HEK293 (cell line): ENCODE measurements around the gene ABCF2.
A peak's percentile ranks its signal among the peaks of the same experiment; 100 is the strongest.

Experiments
- CTCF ChIA-PET: fragments of 350-600 bp; formaldehyde crosslinking; extraction: SDS; loops from one replicate; lab custom pipeline; 2021; ENCODE audit warnings: antibody characterized with exemption; lab: Yijun Ruan, JAX
- POLR2A ChIA-PET: fragments of 300-600 bp; formaldehyde crosslinking; extraction: SDS; loops from one replicate; lab custom pipeline; 2020; ENCODE audit warnings: antibody characterized with exemption, inconsistent platforms; lab: Yijun Ruan, JAX
- H3K27ac ChIP-seq: fragments of 200-500 bp; sonication (Bioruptor generic); 2 replicates; pipeline ENCODE4 v1.5.1; 2014; ENCODE audit warnings: low read depth, low read length, control low read depth, inconsistent platforms; ENCODE audit errors: extremely low read depth
- H3K36me3 ChIP-seq, 2 experiments: fragments of 200-500 bp in 1 of 2; sonication (Bioruptor generic) in 1 of 2; 1 replicate in 1 of 2; 2 replicates in 1 of 2; pipeline ENCODE4 v1.5.1; 2014 to 2017; ENCODE audit warnings: inconsistent platforms in 2 of 2, low read length in 2 of 2; ENCODE audit not compliant: control insufficient read depth in 2 of 2, insufficient read depth in 1 of 2
- H3K4me1 ChIP-seq: fragments of 200-500 bp; sonication (Bioruptor generic); 2 replicates; pipeline ENCODE4 v1.5.1; 2014; ENCODE audit warnings: mild to moderate bottlenecking, low read length, inconsistent platforms; ENCODE audit not compliant: control insufficient read depth, insufficient read depth
- H3K4me3 ChIP-seq: 2 replicates; pipeline ENCODE4 v1.5.1; 2011; ENCODE audit warnings: low read depth, mild to moderate bottlenecking, control low read depth, low read length, moderate library complexity
- H3K9me3 ChIP-seq: fragments of 200-500 bp; sonication (Bioruptor generic); 2 replicates; pipeline ENCODE4 v1.5.1; 2014; ENCODE audit warnings: low read depth, low read length, inconsistent platforms; ENCODE audit not compliant: control insufficient read depth, insufficient read depth
- BCL11B ChIP-seq: fragments of 450-650 bp; formaldehyde crosslinking; IDR thresholded peaks from 2 replicates; pipeline ENCODE4 v1.5.1; 2016; ENCODE audit warnings: low read depth, missing biosample characterization, missing genetic modification characterization
- GFI1B ChIP-seq: fragments of 450-650 bp; formaldehyde crosslinking; IDR thresholded peaks from 2 replicates; pipeline ENCODE4 v1.5.1; 2016; ENCODE audit warnings: missing biosample characterization, missing genetic modification characterization
- KLF8 ChIP-seq: fragments of 450-650 bp; formaldehyde crosslinking; IDR thresholded peaks from 2 replicates; pipeline ENCODE4 v1.5.1; 2016; ENCODE audit warnings: missing biosample characterization, missing genetic modification characterization
- SCRT1 ChIP-seq: fragments of 450-650 bp; formaldehyde crosslinking; IDR thresholded peaks from 2 replicates; pipeline ENCODE4 v1.5.1; 2016; ENCODE audit warnings: missing biosample characterization, missing genetic modification characterization, borderline replicate concordance
- SCRT2 ChIP-seq: fragments of 450-650 bp; formaldehyde crosslinking; IDR thresholded peaks from 2 replicates; pipeline ENCODE4 v1.5.1; 2016; ENCODE audit warnings: missing biosample characterization, missing genetic modification characterization
- SP2 ChIP-seq: fragments of 450-650 bp; formaldehyde crosslinking; IDR thresholded peaks from 2 replicates; pipeline ENCODE4 v1.5.1; 2016; ENCODE audit warnings: missing biosample characterization, missing genetic modification characterization
- YY2 ChIP-seq: fragments of 450-650 bp; formaldehyde crosslinking; IDR thresholded peaks from 2 replicates; pipeline ENCODE4 v1.5.1; 2016; ENCODE audit warnings: missing biosample characterization, missing genetic modification characterization
- ZEB2 ChIP-seq: fragments of 450-650 bp; formaldehyde crosslinking; IDR thresholded peaks from 2 replicates; pipeline ENCODE4 v1.5.1; 2016; ENCODE audit warnings: missing biosample characterization, missing genetic modification characterization
- ZFP41 ChIP-seq: fragments of 450-650 bp; formaldehyde crosslinking; IDR thresholded peaks from 2 replicates; pipeline ENCODE4 v1.5.1; 2016; ENCODE audit warnings: missing biosample characterization, missing genetic modification characterization, borderline replicate concordance
- ZNF140 ChIP-seq: fragments of 450-650 bp; formaldehyde crosslinking; IDR thresholded peaks from 2 replicates; pipeline ENCODE4 v1.5.1; 2016; ENCODE audit warnings: missing biosample characterization, missing genetic modification characterization
- ZNF157 ChIP-seq: fragments of 450-650 bp; formaldehyde crosslinking; IDR thresholded peaks from 2 replicates; pipeline ENCODE4 v1.5.1; 2016; ENCODE audit warnings: missing biosample characterization, missing genetic modification characterization
- ZNF223 ChIP-seq: fragments of 450-650 bp; formaldehyde crosslinking; IDR thresholded peaks from 2 replicates; pipeline ENCODE4 v1.5.1; 2016; ENCODE audit warnings: missing biosample characterization, missing genetic modification characterization
- ZNF341 ChIP-seq: fragments of 450-650 bp; formaldehyde crosslinking; IDR thresholded peaks from 2 replicates; pipeline ENCODE4; 2016; ENCODE audit warnings: low read depth, missing biosample characterization, missing genetic modification characterization
- ZNF514 ChIP-seq: fragments of 450-650 bp; formaldehyde crosslinking; IDR thresholded peaks from 2 replicates; pipeline ENCODE4 v1.5.1; 2016; ENCODE audit warnings: missing biosample characterization, missing genetic modification characterization
- ZNF548 ChIP-seq: fragments of 450-650 bp; formaldehyde crosslinking; IDR thresholded peaks from 2 replicates; pipeline ENCODE4 v1.5.1; 2016; ENCODE audit warnings: missing biosample characterization, missing genetic modification characterization
- ZNF629 ChIP-seq: fragments of 450-650 bp; formaldehyde crosslinking; IDR thresholded peaks from 2 replicates; pipeline ENCODE4 v1.5.1; 2017; ENCODE audit warnings: missing biosample characterization, missing genetic modification characterization
- ZNF660 ChIP-seq: fragments of 450-650 bp; IDR thresholded peaks from 2 replicates; pipeline ENCODE4 v1.5.1; 2018; ENCODE audit warnings: missing biosample characterization, mild to moderate bottlenecking, missing genetic modification characterization
- ZNF843 ChIP-seq: fragments of 450-650 bp; formaldehyde crosslinking; IDR thresholded peaks from 2 replicates; pipeline ENCODE4 v1.5.1; 2016; ENCODE audit warnings: missing biosample characterization, missing genetic modification characterization
- TF ChIP-seq, protein P1 (sequence below): fragments of 450-650 bp; formaldehyde crosslinking; IDR thresholded peaks from 2 replicates; pipeline ENCODE4 v1.5.1; 2017; ENCODE audit warnings: missing biosample characterization, missing genetic modification characterization
- TF ChIP-seq, protein P2 (sequence below): fragments of 450-650 bp; formaldehyde crosslinking; IDR thresholded peaks from 2 replicates; pipeline ENCODE4 v1.5.1; 2016; ENCODE audit warnings: missing biosample characterization, missing genetic modification characterization
- TF ChIP-seq, protein P3 (sequence below): fragments of 450-650 bp; formaldehyde crosslinking; IDR thresholded peaks from 2 replicates; pipeline ENCODE4 v1.5.1; 2016; ENCODE audit warnings: missing biosample characterization, missing genetic modification characterization
- TF ChIP-seq, protein P4 (sequence below): fragments of 450-650 bp; formaldehyde crosslinking; IDR thresholded peaks from 2 replicates; pipeline ENCODE4 v1.5.1; 2016; ENCODE audit warnings: missing biosample characterization, missing genetic modification characterization

ABCF2 gene

DNA sequence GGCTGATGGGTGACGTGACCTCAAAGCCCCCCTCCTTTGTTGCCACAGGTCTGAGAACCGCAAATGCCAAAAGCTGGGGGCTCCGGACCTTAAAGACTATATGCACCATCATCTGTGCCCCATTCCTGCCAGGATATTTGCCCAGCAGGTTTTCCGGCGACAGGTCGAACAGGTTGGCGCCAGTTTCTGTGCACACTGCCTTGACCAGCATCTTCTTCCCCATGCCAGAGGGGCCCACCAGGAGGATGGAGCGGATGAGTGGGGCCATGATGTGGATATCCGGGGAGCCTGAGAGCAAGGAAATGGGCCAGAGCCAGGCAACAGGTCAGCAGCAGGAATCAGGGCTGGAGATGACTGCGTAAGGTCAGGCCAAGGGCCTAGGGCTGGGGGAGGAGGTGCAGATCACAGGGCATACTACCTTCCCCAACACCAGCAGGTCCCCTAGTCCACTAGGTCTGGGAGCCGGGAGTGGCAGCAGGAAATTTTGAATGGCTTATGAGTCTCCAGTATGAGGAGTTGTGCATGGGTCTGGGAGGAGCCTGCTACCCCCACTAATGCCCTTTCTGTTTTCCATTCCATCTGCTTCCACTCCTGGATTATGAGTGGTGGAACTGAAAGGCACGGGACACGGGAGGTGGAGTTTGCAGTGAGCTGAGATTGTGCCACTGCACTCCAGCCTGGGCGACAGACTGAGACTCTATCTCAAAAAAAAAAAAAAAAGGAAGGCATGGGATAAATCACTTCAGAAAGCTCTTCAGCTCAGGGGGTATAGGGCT is 33.6 kb downstream of the ABCF2 start:
- Histone ChIP-seq H3K36me3 (no peaks in the 10 kb centered on the region), H3K4me1 (no peaks in the 10 kb centered on the region), H3K27ac (no peak overlapping the region), H3K4me3 (no peak overlapping the region), H3K9me3 (no peaks in the 10 kb centered on the region)
- ChIA-PET POLR2A (interaction anchor here (0.7 kb wide), 1 partner anchor 56 kb away, joined by 4 read pairs; no protein-coding TSS in a partner anchor), CTCF (interaction anchor here (1.3 kb wide), 1 partner anchor 231 kb away, joined by 4 read pairs; no protein-coding TSS in a partner anchor)
- TF ChIP-seq, protein P1, sequence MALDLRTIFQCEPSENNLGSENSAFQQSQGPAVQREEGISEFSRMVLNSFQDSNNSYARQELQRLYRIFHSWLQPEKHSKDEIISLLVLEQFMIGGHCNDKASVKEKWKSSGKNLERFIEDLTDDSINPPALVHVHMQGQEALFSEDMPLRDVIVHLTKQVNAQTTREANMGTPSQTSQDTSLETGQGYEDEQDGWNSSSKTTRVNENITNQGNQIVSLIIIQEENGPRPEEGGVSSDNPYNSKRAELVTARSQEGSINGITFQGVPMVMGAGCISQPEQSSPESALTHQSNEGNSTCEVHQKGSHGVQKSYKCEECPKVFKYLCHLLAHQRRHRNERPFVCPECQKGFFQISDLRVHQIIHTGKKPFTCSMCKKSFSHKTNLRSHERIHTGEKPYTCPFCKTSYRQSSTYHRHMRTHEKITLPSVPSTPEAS, result no peak
- TF ChIP-seq SCRT1 (tag by site-specific recombination) (peak; percentile 81), SCRT2 (peak; percentile 88), KLF8 (tag by site-specific recombination) (no peak)
- TF ChIP-seq, all 188 proteins: peak for 2

DNA sequence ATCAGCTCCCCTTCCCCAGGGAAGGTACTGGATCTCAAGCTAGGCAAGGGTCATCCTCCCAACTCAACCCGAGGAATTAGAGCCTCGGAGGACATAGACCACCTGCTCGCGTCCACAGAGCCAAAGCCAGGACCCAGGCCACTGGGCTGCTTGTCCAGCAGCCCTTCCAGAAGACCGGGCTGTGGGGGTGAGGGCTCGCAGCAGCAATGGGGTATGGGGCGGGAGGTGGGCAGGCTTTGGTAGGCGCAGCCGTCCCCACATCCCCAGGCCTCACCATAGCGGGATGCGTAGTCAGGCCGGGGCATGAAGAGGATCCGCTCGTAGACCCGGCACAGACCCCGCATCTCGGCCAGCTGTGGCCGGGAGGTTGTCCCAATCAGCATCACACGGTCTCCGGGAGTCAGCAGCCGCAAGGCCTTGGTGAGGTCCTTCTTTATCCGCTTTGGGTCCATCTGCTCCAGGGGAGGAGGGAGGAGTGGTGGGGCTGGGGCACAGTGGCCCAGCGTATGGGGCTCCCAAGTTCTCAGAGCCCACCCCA is 34.9 kb downstream of the ABCF2 start:
- no peaks in the 10 kb centered on the region for H3K9me3 ChIP-seq
- no peaks in the 10 kb centered on the region for H3K4me1 ChIP-seq
- ChIA-PET POLR2A (no interaction called here), CTCF (no interaction called here)
- TF ChIP-seq, protein P2, sequence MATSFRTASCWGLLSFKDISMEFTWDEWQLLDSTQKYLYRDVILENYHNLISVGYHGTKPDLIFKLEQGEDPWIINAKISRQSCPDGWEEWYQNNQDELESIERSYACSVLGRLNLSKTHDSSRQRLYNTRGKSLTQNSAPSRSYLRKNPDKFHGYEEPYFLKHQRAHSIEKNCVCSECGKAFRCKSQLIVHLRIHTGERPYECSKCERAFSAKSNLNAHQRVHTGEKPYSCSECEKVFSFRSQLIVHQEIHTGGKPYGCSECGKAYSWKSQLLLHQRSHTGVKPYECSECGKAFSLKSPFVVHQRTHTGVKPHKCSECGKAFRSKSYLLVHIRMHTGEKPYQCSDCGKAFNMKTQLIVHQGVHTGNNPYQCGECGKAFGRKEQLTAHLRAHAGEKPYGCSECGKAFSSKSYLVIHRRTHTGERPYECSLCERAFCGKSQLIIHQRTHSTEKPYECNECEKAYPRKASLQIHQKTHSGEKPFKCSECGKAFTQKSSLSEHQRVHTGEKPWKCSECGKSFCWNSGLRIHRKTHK, result no peak
- TF ChIP-seq ZFP41 (tag by site-specific recombination) (no peak), ZNF341 (tag by site-specific recombination) (no peak), ZNF157 (no peak), ZNF660 (no peak), ZNF843 (no peak), GFI1B (no peak), YY2 (no peak), ZEB2 (tag by site-specific recombination) (no peak), ZNF140 (no peak), ZNF548 (tag by site-specific recombination) (no peak), BCL11B (tag by site-specific recombination) (no peak), SCRT2 (no peak), ZNF629 (tag by site-specific recombination) (no peak), ZNF514 (no peak), ZNF223 (tag by site-specific recombination) (no peak), SP2 (tag by site-specific recombination) (no peak)
- TF ChIP-seq, protein P3, sequence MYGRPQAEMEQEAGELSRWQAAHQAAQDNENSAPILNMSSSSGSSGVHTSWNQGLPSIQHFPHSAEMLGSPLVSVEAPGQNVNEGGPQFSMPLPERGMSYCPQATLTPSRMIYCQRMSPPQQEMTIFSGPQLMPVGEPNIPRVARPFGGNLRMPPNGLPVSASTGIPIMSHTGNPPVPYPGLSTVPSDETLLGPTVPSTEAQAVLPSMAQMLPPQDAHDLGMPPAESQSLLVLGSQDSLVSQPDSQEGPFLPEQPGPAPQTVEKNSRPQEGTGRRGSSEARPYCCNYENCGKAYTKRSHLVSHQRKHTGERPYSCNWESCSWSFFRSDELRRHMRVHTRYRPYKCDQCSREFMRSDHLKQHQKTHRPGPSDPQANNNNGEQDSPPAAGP (tag by site-specific recombination), result no peak
- TF ChIP-seq, protein P4, sequence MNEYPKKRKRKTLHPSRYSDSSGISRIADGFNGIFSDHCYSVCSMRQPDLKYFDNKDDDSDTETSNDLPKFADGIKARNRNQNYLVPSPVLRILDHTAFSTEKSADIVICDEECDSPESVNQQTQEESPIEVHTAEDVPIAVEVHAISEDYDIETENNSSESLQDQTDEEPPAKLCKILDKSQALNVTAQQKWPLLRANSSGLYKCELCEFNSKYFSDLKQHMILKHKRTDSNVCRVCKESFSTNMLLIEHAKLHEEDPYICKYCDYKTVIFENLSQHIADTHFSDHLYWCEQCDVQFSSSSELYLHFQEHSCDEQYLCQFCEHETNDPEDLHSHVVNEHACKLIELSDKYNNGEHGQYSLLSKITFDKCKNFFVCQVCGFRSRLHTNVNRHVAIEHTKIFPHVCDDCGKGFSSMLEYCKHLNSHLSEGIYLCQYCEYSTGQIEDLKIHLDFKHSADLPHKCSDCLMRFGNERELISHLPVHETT (tag by site-specific recombination), result no peak
- no peak overlapping the region for H3K27ac ChIP-seq
- H3K36me3 ChIP-seq, result no peaks in the 10 kb centered on the region
- no peak overlapping the region for H3K4me3 ChIP-seq
